Stimulated activated CD4-positive, alpha-beta T cell treated with anti-CD3 and anti-CD28 coated beads, Interleukin-15, amount 100 ng/mL, for 48 hours (primary cell): ENCODE data around the gene C19orf25.
"Not testable (repeated sequence)": the region's sequence is repeated elsewhere in the genome, so short reads cannot be mapped to it uniquely, and the experiment has no call there.

Source experiments
- DNase-seq, 2 donors: peaks; one replicate each; pipeline ENCODE4 v3.0.0-alpha.2; 2020; ENCODE audit warnings: low read depth in 2 of 2

Gene C19orf25

DNA sequence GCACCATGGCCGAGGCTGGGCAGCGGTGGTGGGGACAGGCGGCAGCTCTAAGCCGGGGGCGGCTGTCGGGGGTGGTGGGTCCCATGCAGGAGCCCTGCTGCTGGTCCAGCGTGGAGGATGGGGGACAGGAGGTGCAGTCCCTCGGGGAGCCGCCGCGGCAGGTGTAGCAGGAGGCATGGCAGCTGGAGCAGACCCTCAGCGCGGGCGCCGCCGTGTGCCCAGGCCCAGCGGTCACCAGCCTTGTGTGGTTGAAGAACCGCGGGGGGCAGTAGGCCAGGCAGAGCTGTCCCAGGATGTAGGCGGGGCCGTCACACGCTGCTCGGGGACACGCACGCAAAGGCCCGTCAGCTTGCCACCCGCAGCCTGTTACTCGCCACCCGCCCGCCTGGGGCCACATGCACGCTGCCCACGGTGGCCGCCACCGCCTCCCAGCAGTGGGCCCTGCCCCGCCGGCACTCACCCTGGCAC, 2.9 kb upstream of the C19orf25 start:
- no peak for DNase-seq

DNA sequence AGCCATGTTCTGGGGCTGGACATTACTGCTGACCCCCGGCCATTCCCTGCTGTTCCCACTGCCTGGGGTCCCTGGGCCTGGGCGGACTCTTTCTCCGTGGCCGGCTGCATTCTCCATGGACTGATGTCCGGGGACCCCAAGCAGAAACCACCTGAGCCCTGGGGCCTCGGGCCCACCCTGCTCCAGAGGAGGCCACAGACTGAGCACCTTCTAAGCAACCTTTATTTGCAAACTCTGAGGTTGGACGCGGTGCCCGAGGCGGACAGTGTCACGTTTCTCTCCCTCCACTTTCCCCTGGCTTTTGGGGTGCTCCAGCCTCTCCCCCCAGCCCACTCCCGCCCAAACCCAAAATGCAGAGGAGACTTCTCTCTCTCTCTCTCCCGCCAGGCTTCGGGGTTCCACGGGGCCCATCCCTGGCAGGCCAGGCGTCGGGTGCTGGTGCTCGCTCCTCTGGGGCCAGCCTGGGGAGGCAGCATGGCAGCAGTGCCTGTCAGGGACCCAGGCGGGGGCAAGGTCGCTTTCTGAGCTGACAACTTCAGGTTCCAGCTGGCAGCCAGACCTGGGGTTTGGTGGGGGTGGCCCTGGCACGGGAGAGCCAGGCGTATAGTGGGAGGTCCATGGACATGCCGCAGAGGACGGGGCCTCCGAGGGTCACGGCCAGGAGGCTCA, 2.3 kb upstream of the C19orf25 start:
- no peak for DNase-seq

DNA sequence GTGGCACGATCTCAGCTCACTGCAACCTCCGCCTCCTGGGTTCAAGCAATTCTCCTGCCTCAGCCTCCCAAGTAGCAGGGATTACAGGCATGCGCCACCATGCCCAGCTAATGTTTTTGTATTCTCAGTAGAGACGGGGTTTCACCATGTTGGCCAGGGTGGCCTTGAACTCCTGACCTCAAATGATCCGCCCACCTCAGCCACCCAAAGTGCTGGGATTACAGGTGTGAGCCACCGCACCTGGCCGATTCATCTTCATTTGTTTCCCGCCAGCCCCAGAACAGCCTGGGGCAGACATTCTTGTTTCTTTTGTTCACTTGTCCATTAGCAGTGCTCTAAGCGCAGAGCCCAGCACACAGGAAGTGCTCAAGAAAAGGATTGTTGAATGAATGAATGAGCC, 2.0 kb downstream of the C19orf25 start:
- DNase-seq = not testable (repeated sequence)

DNA sequence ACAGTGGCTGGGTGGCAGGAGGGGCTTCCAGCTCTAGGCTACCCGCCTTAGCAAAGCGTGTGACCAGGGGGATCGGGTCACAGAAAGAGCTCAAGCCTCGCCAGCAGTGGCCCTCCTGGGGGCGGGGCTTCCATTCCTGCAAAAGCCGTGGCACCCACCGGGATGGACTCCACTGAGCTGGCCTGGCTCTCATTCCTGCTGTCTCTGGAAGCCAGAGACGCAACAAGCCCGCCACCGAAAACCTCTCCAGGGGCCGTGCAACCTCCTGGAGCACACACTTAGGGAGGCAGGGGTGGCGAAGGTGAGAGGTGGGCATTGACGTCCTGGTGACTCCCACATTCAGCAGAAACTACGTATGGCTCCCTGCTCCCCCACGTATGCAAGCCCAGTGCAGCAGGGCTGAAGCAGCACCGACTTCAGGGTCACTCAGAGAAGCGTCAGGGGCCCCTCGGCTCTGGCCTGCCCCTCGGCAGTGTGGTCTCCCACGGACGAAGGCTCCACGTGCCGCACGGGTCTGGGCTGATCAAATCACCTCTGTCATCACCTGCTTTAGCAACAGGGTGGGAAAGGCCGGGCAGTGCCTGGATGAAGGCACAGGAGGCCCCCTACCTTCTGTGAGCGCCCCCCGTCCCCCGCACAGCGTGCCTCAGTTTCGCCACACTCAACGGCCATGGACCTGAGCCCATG, 3.1 kb downstream of the C19orf25 start:
- no peak for DNase-seq

DNA sequence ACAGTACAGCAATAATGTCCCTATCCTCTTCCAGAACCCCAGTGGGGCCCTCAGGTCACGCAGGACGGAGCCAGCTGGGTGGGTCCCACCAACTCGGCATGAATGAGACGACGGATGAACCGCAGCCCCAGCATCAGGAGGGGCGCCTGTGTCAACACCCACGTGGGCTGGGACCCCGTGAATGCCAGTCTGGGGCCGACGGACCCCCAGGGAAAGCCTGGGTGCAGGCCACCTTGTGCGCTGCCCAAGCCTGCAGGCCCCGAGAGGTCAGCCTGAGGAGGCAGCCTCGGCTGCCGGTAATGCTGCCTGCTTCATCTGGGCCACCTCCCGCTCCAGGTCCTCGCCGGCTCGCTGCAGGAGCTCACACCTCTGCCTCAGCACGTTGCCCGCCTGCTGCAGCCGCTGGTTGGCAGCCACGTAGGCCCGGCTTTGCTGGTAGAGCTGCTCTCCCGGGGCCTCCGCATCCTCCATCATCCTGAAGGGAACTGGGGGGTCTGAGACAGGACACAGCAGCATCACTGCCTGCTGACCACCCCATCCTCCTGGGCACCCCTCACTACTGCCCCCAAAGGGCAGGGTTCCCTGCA, 4.2 kb downstream of the C19orf25 start:
- DNase-seq = no peak

DNA sequence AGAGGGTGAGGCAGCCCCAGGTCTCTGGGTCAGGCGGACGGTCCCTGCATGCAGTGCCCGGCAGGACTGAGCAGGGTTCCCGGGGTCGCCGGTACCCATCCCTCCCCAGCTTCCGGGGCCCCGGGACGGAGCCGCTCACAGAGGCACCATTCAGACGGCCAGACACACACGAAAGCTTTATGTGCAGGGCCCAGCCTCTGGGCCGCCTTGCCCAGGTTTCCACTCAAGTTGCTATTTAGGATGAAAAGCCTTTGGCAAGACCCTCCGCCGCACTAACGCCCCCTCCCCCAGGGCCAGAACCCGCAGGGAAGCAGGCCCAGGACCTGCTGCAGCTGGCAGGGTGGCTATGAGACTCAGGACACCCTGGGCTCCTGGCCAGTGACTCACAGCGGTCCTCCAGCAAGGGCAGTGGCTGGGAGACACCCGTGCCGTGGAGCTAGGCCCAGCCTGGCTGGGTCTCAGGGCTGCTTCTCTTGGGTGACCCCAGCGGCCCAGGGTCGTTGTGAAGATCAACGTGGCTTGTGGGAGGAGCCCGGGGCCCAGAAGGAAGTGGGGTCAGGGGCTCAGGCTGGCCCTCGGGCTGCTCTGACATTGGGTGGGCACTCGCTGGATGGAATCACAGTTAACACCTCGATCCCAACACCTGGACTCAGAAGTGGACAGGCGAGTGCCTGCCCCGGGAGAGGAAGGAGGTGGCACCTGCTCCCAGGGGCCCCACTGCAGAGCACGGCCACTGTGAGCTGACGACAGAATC, 4.8 kb downstream of the C19orf25 start:
- DNase-seq = no peak

DNA sequence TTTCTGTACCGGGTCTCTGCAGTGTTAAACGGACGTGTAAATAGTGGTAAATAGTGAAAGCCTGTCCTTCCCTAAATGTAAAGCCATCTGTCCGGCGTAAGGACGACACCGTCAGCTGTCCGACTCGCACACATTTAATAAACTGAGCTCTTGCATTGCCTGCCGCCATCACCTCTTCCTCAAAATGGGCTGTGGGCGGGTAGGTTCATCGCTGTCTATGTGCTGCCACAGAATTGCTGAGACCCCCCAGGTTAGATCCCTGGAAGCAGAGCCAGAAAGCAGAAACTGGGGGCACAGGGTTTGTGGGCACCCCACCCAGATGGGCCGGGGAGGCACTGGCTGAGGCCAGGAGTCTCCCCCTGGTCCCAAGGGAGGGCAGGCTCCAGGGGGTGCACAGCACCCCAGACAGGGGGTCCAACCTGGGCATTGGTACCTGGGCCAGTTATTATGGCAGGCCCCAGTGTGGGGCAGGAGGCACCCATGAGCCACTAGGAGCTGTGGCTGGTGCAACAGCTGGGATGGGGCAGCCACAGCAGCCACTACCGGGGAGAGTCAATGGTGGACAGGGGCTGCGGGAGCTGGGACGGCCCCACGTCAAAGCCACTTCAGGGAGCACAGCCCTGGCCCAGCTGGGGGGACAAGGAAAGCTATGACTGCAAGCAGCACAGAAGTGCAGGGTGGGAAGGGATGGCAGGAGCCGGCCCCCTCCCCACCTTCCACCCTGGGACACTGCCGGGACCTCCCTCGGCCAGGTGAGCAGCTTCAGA, 5.7 kb downstream of the C19orf25 start:
- no peak for DNase-seq

DNA sequence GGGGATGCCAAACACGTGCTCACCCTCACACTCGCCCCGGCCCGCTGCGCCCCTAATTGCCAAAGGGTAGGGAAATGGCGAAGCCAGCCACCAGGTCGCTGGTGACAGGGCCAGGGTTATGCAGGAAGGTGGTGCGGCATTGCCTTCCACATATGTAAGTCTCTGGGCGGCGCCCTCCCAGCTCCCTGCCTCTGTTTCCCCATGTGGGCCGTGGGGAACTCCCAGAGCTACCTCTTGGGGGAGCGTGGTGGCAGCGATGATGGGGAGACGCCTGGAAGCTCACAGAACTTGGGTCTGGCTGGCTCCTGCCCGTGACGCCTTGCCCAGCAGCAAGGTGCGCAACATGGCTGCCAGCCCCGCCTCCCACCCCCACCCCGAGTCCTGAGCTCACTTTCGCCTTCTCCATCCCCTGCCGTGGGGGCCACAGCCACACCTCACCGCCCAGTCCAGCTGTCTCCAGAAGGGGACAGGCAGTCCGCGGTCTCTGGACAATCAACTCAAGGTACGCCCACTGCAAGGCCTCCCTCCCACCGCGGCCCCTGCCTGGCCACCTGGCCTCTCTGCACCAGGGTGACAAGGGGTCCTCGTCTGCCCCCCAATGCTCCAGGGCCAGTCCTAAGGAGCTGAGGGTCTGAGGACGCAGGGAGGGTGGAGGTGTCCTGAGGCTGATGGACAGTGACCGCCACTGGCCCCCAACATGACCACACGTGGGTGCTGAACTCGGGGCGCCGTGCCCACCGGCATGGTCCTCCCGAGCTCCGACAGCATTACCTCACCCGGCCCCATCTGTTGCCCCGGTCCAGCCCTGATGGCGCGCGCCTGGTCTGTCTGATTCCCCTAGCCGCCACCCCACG, 6.6 kb downstream of the C19orf25 start:
- no peak for DNase-seq

DNA sequence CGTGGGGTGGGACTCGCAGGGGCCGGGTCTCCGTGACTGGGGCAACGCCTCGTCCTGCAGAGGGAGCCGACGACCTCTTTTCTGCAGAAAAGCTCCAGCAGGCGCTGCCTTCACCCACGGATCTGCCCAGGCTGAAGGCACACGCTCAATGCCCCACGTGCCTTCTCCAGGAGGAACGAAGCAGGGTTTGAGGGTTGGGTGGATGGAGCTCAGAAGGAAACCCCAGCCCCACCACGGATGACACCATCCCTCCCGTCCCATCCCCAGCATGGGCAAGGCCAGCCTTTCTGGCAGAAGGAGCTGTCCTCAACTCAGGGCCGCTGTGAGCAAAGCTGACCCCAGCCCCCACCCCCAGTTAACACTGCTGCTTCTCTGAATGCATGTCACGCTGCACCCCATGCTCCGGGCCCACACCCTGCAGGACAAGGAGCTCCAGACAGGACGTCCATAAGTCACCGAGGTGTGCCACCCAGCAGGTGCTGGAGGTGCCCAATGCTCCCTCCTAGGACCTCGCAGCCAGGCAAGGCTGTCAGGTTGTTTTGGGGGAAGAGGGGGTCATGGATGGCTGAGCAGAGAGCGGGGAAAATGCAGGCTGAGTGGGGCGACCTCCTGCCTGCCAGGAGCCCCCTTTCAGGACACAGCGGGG, 7.4 kb downstream of the C19orf25 start:
- DNase-seq = no peak

DNA sequence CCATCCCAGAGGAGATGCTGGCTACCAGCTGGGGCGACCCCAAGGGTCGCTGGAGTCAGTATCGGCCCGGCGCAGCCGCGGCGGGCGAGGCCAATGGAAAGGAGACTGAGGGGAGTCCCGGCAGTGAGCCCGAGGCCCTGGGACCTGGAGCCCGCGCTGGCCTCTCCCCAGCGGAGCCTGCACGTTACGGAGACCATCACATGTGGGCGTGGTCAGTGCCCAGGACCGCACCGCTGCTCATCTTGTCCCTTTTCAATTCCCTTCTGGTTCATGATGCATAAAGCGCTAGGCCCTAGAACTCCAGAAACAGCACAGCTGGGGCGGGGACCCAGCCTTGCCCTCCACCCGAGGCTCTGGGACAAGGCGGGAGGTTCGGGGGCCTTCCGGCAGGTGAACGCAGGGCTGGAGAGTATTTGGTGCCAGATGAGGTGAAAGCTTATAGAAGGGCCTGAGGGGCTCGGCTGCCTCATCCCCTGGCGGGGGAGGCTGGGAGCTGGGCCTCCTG, 8.0 kb downstream of the C19orf25 start:
- DNase-seq = no peak

DNA sequence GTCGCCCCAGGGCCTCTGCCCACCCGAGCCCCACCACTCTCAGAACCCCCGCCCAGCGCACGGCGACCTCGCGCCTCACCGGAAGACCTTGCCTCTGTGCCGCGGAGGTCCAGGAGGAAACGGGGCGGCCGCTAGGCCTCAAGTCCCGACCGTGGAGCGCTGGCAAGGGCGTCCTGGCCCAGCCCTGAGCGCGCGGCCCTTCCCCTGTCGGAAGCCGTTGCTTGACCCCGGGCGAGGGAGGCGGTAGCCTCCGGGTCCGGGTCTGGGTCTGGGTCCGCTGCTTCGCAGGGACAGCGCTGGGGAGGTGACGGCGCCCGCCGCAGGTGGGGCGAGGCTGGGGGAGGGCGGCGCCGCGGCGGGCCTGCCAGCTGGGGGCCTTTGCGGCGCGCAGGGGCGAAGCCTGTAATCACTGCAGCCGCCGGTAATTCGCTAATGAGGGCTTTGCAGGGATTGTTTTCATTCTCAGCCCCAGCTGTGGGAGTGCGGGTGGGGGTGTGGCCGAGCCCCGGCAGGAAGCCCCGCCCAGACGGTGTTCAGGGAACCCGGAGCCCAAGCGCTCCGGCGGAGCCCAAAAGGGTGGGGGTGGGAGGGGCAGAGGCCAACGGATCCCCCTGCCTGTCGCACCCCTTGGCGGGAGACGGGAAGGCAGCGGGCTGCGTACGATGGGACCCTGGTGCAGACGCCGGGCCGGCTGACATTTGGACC, 8.6 kb downstream of the C19orf25 start:
- no peak for DNase-seq

DNA sequence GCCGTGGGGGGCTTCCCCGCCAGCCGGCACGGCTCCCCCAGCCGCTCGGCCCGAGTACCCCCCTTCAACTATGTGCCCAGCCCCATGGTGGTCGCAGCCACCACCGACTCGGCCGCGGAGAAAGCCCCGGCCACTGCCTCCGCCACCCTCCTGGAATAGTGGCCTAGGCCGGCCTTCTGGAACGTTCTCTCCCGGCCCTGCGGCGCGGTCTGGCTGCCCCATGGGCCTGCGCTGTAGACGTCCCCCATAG, 9.0 kb downstream of the C19orf25 start:
- no peak for DNase-seq

DNA sequence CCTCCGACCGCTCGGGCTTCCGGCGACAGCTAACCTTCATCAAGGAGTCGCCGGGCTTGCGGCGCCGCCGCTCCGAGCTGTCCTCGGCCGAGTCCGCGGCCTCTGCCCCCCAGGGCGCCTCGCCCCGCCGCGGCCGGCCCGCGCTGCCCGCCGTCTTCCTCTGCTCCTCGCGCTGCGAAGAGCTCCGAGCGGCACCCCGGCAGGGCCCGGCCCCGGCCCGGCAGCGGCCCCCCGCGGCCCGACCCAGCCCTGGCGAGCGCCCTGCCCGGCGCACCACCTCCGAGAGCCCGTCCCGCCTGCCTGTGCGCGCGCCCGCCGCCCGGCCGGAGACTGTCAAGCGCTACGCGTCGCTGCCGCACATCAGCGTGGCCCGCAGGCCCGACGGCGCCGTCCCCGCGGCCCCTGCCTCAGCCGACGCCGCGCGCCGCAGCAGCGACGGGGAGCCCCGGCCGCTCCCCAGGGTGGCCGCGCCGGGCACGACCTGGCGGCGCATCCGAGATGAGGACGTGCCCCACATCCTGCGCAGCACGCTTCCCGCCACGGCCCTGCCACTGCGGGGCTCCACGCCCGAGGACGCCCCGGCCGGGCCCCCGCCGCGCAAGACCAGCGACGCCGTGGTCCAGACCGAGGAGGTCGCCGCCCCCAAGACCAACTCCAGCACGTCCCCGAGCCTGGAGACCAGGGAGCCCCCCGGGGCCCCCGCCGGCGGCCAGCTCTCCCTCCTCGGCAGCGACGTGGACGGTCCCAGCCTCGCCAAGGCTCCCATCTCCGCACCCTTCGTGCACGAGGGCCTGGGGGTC, 9.6 kb downstream of the C19orf25 start:
- DNase-seq = no peak

DNA sequence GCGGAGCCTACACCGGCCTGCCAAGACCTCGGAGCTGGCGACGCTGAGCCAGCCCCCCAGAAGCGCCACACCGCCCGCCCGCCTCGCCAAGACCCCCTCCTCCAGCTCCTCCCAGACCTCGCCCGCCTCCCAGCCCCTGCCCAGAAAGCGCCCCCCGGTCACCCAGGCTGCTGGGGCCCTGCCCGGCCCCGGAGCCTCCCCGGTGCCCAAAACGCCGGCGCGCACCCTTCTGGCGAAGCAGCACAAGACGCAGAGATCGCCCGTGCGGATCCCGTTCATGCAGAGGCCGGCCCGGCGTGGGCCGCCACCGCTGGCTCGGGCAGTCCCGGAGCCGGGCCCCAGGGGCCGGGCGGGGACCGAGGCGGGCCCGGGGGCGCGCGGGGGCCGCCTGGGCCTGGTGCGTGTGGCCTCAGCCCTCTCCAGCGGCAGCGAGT, 10.2 kb downstream of the C19orf25 start:
- no peak for DNase-seq

DNA sequence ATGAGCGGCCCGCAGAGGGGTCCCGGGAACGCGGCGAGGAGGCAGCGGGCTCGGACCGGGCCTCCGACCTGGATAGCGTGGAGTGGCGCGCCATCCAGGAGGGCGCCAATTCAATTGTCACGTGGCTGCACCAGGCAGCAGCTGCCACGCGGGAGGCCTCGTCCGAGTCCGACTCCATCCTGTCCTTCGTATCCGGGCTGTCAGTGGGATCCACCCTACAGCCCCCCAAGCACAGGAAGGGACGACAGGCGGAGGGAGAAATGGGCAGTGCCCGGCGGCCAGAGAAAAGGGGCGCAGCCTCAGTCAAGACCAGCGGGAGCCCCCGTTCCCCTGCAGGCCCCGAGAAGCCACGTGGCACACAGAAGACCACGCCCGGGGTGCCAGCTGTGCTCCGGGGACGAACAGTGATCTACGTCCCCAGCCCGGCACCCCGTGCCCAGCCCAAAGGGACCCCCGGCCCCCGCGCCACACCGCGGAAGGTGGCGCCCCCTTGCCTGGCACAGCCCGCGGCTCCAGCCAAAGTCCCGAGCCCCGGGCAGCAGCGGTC, 10.7 kb downstream of the C19orf25 start:
- no peak for DNase-seq

DNA sequence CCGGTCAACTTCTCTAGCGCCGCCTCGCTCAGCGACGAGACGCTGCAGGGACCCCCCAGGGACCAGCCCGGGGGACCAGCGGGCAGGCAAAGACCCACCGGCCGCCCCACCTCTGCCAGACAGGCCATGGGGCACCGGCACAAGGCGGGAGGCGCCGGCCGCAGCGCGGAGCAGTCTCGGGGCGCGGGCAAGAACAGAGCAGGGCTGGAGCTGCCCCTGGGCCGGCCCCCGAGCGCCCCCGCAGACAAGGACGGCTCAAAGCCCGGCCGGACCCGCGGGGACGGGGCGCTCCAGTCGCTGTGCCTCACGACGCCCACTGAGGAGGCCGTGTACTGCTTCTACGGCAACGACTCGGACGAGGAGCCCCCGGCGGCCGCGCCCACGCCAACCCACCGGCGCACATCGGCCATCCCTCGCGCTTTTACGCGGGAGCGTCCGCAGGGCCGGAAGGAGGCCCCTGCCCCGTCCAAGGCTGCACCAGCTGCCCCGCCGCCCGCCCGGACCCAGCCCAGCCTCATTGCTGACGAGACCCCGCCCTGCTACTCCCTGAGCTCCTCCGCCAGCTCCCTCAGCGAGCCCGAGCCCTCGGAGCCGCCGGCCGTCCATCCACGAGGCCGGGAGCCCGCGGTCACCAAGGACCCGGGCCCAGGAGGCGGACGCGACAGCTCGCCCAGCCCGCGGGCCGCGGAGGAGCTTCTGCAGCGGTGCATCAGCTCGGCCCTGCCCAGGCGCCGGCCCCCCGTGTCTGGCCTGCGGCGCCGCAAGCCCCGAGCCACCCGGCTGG, 11.3 kb downstream of the C19orf25 start:
- DNase-seq = no peak

DNA sequence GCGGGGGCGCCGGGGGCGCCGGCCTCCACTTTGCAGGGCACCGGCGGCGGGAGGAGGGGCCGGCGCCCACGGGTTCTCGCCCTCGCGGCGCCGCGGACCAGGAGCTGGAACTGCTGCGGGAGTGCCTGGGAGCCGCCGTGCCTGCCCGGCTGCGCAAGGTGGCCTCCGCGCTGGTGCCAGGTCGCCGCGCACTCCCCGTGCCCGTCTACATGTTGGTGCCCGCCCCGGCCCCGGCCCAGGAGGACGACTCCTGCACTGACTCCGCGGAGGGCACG, 11.9 kb downstream of the C19orf25 start:
- DNase-seq = no peak
